ENCODE measurements around the gene GLIPR2.

Gene GLIPR2

GRCh38 chr9:36207546-36208012, 71.0 kb downstream of the GLIPR2 start:
- DNase-seq: no peak

GRCh38 chr9:36208521-36209253, 72.2 kb downstream of the GLIPR2 start:
- DNase-seq: no peak

GRCh38 chr9:36210722-36211121, 74.2 kb downstream of the GLIPR2 start:
- DNase-seq: no peak

- no peak for DNase-seq
Measured at GRCh38 chr9:36211510-36211909, 75.0 kb downstream of the GLIPR2 start.

GRCh38 chr9:36213387-36213786, 76.9 kb downstream of the GLIPR2 start:
- DNase-seq: no peak

Measured in activated T-cell treated with anti-CD3 and anti-CD28 coated beads for 4 hours (primary cell).